ENCODE results near the gene FCN2.

DNA sequence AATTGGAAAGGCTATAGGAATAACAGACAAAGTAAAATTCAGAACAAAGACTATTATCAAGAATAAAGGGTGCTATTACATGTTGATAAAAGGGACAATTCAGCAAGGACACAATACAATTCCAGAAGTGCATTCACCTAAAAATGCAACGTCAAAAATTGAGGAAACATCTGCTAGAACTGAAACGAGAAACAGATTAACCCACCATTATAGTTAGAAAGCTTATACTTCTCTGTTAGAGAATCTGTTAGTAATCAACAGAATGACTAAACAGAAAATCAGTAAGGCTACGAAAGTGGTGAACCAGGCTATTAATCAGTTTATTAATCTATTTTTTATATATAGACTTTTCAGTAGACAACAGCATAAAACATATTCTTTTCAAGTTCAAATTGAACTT lies 22.3 kb downstream of the FCN2 start:
- TF ChIP-seq, protein P1, sequence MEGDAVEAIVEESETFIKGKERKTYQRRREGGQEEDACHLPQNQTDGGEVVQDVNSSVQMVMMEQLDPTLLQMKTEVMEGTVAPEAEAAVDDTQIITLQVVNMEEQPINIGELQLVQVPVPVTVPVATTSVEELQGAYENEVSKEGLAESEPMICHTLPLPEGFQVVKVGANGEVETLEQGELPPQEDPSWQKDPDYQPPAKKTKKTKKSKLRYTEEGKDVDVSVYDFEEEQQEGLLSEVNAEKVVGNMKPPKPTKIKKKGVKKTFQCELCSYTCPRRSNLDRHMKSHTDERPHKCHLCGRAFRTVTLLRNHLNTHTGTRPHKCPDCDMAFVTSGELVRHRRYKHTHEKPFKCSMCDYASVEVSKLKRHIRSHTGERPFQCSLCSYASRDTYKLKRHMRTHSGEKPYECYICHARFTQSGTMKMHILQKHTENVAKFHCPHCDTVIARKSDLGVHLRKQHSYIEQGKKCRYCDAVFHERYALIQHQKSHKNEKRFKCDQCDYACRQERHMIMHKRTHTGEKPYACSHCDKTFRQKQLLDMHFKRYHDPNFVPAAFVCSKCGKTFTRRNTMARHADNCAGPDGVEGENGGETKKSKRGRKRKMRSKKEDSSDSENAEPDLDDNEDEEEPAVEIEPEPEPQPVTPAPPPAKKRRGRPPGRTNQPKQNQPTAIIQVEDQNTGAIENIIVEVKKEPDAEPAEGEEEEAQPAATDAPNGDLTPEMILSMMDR (IDR thresholded peaks at IDR 0.05): no peak
- TF ChIP-seq POLR2A (IDR thresholded peaks at IDR 0.05) (no peak), EP300 (IDR thresholded peaks at IDR 0.05) (no peak)
